Inflammatory macrophage treated with lipopolysaccharide for 1 hour (primary cell): Measurements from ENCODE around the gene STK11.
A peak's percentile ranks its signal among the peaks of the same experiment; 100 is the strongest.

ENCODE experiments used
- DNase-seq, 2 donors: peaks; one replicate each; pipeline ENCODE4 v3.0.0-alpha.2; 2020 to 2022

The STK11 gene

DNA sequence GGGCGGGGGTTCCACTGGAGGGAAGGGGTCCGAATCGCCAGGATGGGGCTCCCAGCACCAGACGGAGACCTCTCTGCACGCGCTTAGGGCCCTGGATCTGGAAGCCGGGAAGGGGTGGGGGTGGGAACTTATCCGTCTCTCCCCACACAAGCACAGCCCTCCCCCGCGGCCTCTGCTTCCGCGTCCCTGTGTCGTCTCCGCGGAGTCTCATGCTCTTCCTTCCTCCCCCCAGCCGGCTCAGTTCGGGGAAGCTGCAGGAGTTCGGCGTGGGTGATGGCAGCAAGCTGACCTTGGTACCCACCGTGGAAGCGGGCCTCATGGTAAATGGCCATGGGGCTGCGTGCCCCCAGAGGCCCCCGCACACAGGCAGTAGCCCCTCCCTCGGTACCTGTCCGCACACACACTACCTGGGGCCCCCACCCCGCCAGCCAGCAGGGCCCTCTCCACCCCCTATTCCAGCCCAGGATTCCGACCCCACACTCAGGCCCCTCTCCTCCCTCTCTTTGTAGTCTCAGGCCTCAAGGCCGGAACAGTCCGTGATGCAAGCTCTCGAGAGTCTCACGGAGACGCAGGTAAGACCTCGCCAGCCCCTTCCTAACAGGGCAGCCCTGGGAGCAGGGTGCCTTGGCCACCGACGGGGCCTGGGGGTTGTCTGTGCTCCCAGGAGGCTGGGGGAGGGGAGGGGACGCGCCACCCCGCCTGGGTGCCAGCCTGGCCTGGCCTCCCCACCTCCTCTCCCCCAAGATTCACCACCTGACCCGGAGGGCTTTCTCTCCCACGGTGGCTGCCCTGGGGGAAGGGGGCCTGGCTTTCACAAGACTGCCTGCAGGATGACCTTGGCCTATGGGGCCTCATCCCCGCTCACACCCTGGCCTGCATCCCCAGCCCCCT lies 46.0 kb downstream of the STK11 start:
- peak; percentile 92 to 95 for DNase-seq

DNA sequence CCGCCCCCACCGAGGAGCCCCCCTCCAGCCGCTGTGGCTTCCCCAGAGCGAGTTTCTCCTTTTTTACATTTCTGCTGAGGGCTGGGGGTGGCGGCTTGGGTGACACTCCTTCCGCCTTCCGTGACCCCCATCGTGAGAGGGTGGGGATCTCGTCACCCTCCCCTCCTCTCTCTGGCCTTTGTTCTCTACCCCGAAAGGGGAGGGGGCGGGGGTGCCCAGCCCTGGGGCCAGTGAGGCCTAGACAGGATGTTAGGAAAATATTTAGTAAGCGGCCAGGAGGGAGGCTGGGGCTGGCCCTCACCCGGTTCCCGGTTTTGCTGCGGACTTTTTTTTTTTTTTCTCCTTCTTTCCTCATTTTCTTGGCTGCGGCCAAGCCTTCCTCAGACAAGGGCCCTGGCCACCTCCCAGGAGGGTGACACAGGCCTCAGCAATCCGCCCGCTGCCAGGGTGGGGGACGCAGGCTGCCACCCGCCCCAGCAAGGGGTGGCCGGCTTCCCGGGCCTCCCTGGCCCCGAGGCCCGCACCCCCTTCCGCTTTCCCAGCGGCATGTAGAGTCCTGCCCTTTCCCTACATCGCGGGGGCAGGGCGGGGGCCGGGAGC lies 46.7 kb downstream of the STK11 start:
- DNase-seq, result peak; percentile 90 to 94

DNA sequence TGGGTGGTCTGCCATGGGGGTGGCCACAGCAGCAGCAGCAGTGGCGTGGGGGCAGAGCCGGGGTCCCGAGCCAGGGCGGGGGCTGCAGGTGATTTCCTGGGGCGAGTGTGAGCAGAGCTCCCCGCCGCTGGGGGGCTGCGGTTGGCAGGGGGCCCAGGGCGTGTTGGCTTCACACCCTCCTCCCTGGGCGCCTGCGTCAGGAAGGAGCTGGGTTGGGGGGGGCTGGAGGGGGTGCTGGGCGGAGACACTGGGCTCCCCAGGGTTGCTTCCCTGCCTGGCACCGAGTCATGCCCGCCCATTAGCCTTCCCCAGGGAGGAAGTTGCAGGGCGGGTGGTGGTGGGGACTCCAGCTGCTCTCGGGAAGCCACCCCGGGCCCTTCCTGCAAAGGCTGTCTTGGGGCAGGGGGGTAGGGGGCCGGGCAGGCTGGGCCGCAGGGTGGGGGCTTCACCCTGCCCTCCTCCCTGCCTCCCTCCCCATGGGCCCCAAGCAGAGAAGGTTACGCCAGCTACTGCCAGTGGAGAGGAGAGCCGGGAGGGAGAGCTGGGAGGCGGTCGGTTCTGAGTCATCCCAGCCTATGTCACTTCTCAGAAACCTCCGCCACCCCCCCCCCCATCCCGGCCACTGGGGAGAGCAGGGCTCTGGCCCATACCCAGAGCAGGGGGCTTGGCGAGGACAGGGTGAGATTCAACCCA lies 47.4 kb downstream of the STK11 start:
- peak; percentile 93 to 94 for DNase-seq

DNA sequence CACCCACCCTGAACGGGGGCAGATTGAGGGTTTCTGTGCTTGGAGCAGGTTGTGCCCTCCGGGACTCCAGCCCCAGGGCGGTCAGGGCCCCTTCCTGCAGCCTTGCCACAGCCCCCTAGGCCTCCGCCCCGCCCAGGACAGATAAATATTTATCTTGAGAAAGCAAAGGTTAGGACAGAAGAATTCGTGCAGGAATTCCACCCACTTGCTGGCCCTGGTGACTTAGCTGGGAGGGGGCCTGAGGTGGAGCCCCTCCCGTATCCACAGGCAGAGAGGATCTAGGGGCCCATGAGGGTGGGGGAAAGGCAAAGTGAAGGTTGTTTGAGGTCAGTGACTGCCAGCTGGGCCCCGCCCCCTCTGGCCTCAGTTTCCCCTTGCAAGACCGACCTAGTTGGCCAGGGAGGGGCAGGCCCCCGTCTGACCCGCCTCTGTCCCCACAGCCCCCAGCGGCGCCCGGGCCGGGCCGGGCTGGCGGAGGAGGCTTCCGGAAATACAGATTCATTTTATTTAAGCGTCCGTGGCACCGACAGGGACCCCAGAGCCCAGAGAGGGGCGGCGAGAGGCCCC lies 48.0 kb downstream of the STK11 start:
- no peak for DNase-seq

DNA sequence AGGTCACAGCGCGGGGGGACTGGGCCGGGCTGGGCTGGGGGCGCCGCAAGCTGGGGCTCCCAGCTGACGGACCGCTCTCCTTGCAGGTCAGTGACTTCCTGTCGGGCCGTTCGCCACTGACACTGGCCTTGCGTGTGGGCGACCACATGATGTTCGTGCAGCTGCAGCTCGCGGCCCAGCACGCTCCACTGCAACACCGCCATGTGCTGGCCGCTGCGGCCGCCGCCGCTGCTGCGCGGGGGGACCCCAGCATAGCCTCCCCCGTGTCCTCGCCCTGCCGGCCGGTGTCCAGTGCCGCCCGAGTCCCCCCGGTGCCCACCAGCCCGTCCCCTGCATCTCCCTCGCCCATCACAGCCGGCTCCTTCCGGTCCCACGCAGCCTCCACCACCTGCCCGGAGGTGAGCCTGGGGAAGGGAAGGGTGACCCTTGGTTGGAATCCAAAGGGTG lies 48.5 kb downstream of the STK11 start:
- no peak for DNase-seq

DNA sequence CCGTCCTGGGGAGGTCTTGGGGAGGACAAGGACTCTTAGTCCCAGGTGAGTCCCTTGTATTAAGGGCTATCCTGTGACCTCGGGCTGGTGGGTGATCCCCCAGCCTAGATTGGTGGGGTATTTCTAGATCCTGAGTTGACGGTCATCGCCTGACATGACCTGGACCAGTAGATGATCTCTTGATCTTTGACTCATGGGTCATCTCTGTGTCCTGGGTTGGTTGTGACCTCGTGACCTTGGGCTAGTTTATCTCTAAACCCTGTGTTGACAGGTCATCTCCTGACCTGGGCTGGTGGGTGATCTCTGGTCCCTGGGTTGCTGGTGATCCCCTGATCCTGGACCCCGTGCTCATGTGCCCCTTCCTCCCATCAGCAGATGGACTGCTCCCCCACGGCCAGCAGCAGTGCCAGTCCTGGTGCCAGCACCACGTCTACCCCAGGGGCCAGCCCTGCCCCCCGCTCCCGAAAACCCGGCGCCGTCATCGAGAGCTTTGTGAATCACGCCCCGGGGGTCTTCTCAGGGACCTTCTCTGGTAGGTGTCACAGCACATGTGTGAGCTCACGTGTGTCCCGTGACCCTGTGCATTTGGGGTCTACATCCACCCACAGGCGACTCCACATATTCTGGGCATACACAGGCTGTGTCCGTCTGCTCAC lies 49.1 kb downstream of the STK11 start:
- DNase-seq, result no peak

DNA sequence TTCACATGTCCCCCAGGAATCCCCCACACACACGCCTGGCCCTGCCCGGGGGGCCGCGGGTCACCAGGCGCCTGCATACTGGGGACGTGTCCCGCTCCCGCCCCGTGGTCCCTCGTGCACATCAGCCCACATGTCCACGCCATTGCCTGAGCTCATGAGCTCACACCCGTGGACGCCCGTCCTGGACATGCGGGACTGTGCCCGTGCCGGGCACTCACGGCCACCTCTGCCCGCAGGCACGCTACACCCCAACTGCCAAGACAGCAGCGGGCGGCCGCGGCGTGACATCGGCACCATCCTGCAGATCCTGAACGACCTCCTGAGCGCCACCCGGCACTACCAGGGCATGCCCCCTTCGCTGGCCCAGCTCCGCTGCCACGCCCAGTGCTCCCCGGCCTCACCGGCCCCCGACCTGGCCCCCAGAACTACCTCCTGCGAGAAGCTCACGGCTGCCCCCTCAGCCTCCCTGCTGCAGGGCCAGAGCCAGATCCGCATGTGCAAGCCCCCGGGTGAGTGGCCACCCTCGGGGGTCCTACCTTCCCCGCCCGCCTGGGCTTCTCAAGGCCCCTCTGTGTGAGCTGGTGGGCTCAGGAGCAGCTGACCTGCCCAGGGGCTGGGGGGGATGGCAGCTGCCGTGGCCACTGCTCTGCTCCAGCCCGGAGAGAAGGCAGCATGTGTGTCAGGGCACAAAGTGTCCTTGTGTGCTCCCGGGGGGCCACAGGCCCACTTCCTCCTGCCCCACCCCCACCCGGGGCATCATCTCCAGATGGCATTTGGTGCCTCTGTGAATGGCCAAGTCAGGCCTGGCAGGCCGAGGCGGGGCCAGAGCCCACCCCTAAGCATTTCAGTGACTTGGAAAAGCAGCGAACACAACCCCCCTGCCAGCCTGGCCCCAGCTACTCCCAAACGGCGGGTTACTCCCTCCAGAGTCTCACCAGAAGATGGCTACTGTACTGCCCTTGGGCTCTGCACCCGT lies 49.9 kb downstream of the STK11 start:
- DNase-seq, result no peak

DNA sequence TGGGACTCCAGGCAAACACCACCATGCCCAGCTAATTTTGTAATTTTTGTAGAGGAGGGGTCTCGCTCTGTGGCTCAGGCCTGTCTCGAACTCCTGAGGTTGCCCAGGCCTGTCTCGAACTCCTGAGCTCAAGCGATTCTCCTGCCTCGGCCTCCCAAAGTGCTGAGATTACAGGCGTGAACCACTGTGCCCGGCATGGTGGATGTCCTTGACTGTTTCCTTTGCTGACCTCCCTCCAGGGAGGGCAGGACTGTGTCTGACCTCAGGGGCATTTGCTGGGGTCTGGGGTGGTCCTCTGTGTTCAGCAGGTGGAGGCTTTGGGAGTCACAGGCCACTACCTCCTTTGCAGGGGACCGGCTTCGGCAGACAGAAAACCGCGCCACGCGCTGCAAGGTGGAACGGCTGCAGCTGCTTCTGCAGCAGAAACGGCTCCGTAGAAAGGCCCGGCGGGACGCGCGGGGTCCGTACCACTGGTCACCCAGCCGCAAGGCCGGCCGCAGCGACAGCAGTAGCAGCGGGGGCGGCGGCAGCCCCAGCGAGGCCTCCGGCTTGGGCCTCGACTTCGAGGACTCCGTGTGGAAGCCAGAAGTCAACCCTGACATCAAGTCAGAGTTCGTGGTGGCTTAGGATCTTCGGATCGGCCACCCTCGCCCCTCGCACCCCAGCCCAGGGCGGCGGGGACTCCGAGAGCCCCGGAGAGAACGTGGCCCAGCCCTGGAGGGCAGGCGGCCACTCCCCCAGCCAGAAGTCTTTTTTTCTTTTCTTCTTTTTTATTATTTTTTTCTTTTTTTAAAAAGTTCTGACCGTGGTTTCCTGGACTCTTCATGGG lies 51.3 kb downstream of the STK11 start:
- no peak for DNase-seq

DNA sequence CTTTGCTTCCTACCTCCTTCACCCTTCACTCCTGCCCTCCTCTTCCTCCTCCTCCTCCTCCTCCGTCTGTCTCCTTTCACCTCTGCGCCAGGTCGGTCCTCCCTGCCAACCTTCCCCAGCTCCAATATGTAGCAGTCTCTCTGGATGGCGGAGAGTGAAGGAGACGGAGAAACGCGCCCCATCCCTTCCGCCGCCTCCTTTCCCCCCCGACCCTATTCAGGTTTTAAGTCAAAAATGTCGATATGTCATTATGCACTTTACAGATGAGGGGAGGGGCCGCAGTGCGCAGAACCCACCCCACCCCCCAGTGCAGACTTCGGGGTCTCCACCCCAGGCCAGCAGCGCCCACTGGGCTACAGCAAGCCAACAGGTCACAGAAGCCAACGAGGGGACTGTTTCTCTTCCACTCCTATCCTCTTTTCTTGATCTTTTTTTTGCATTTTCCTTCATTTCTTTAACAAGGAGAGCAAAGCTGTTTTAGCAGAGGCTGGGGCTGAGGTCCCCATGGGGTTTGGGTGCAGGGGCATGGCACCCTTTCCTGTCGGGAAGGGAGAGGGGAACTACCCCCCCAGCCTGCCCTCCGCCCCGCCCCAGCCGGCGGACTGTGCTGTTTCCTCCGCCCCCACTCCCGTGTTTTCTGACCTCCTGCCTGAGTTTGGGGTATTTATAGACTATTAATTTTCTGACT lies 52.0 kb downstream of the STK11 start:
- no peak for DNase-seq

DNA sequence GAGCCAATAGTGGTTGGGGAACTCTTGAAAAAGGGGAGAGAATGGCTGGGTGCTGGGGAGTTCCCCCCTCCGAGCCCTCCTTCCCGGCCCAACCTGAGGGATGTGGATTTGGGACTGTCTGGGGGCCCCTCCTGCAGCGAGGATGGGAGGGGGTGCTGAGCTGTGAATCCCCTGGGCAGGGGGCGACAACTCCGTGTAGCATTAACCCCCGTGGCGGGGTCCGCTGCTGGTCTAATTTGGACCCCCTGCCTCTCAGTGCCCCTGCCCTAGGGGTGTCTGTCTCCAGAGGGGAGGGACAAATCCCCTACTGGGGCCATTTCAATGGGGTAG lies 52.5 kb downstream of the STK11 start:
- DNase-seq, result no peak

DNA sequence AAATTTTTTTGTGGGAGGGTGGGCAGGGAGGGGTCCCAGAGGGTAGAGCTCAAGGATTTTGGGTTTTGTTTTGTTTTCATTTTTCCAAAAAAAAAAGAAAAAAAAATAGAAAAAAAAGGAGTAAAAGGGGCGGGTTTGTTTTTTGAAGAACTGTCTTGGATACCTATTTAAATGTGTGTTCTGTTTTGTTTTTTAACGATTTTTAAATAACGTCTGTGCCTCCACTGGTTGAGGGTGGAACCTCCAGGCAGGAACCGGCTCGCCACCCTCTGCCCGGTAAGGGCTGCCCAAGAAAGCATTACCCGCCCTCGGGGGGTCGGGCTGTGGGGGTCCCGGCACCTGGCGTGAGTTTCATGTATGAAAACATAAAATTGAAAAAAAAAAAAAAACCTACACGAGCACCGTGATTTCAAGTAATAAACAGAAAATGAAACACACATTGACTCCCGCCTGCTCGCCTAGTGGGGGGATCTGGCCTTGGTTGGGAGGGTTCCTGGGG lies 53.2 kb downstream of the STK11 start:
- no peak for DNase-seq

DNA sequence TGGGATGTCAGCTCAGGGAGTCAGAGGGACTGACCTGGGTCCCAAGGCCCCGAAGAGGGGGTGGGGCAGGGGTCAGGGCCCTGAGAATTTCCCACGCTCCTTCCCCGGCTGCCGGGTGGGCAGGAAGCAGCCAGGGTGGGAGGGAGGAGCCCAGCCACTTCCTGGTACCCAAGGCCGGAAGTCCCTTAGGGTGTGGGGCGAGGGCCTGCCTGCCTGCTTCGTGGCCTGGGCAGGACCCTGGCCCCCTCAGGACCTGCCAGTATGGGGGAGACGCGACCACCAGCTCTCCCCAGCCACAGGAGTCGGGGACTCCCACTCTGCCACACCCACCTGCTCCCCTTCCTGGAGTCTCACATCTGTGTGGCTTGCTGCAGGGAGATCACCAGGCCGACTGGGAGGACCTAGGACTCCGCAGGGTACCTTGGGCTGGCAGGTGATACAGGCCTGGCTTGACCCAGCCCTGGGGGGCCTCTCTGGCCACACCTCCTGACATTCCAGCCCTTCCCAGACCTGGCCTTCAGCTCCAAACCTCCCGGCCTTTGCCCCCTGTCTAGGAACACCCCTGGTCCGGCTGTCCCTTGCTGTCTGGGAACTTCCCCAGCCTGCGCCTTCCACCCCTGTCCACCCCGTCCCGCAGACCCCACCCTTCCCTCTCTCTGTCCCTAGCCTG lies 53.8 kb downstream of the STK11 start:
- peak in 1 of 2 donors; percentile 43 for DNase-seq

DNA sequence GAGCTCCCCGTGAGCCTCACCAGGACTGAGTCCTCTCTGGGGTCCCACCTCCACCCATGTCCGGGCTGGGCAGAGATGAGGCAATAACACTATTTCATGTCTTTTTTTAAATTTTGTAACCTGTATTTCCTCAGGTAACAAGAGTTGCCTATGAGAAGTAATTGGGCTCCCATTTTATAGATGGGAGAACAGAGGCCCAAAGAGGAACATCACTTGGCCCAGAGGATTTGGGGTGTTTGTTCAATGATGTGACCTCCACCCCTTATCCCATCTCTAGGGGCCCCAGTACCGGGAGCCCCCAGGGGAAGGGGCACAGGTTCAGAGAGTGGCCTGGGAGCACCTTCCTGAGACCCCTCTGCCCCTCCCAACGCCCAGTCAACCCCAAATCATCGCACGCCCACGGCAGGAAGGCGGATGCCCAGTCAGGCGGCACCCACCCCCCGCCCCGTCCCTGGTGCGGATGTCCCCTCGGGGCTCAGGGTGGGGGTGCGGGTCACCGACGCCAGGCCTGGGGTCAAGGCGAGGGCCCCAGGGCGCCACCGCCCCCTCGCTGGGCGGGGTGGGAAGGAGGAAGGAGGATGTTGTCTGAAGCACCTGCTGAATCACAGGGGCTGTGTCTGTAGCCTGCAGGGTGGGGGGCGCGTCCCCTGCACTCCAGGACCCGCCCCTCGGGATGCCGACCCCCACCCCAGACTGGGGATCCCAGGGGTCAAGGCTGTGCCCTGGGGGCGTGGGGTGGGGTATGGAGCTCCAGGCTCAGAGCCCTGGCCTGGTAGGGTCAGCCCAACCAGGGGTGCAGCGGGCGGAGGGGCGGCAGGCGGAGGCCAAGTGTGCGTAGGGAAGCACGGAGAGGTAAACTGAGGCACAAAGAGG lies 54.5 kb downstream of the STK11 start:
- DNase-seq, result no peak

DNA sequence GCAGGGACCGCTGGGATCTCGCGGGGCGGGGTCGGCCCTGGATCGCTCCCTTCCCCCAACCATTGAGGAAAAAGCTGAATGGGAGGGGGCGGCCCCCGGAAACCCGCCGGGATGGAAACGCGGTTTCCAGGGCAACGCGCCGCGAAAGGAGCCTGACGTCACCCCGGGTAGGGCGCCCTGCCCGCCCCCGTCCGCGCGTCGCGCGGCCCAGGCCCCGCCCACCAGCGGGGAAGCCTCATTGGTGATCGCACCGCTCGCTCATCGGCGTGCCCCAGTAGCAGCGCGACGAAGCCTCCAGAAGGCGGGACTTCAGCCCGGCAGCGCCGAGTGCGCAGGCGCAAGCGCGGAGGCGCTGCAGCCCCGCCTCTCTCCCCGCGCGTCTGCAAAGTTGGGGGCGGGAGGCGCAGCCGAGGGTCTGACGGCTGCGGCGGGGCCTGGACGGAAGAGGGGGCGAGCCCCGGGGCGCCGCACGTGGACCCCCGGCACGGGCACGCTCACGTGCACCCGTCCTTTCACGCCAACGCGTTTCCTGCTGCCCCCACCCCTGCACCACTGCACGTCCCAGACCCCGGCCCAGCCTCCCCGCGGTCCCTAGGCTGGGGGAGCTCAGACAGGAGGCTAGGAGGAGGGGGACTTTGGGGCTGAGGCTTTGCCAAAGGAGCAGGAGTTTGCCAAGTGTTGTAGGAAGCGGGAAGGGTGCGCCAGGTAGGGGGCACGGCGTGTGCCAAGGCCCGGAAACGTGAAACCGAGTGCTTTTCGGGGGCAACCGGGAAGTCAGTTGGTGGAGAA lies 55.4 kb downstream of the STK11 start:
- DNase-seq, result peak; percentile 95 to 98

DNA sequence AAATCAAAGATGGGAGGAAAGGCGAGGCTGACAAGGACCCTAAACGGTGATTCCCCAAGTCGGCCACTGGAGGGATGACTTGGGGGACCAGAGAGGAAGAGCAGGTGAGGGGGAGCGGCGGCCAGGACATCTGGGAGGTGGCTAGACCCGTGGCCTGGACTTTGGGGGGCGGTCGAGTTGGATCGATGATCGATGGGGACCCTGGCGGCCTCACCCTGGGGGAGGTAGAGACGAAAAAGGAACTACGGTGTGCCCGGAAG lies 55.9 kb downstream of the STK11 start:
- DNase-seq, result no peak

DNA sequence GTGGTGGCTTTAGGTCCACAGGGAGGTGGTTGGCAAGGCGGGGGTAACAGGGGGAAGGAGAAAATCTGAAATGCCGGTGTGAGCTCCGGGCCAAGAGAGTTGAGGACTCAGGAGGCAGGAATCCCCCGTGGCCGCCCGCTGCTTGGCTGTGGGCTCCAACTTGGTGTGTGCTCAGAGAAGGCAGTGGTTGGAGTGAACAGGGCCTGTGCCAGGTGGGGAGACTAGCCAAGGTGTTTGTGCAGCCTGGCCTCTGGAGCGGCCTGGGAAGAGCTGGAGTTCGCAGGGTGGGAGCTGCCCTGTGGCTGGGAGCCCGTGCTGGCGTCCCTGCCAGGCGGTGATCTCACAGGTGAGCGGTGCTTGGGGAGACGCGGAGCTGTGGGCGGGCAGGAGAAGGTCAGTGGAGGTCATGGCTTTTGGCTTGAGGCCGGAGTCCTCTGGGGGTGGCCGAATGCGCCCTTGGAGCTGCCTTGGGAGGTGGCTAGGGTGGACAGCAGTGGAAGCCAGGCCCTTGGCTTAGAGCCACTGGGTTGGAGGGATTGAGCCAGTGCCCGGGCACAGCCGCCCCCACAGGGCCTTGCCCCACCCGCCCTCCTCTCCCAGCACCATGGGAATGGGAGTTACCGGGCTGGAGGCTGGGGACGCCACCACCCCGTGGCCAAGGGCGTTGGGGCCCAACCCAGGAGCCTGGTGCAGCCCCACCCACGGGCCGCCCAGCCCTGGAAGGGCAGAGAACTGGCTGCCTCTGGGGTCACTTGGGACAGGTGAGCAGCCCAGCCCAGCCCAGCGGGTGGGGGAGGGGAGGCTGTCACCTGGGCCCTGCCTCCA lies 56.4 kb downstream of the STK11 start:
- DNase-seq, result no peak

DNA sequence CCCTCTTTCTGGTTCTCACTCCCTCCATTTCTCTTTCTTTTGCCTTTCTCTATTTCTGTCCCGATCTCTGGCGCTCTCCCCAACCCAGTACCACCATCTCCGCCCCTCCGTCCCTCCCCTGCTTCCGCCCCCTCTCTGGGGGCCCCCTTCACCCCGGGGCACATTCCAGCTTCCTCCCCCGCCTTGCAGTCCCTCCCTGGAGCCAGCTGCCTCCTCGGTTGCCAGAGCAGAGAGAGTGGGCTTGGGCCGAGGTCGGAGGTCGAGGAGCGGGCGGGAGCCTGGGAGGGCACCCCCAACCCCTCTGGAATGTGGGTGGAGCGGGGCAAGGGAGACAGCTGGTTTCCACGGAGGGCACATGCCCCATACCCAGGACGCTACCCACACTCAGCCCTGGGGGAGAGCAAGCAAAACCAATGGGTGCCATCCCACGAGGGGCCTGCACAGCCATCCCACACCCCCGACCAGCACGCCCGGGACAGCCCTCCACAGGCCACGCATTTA lies 57.1 kb downstream of the STK11 start:
- no peak for DNase-seq
